ENCODE results near the gene KDM4B. TPM values are rescaled to one million over a fixed set of nuclear protein-coding genes. Genes with fewer than 3 reads are reported as not detected.

Gene KDM4B
- total and polyA plus RNA-seq, 2 of the 8 experiments (the other 6 are each of a cell fraction or from before 2014, with no cell fraction given) = 12.0 to 31.9 TPM

GRCh38 chr19:5137571-5138124 lies 168.7 kb downstream of the KDM4B start (continued):
- TF ChIP-seq SUZ12 (IDR thresholded peaks at IDR 0.05; ENCODE audit: low read length) (no peak), CBX8 (IDR thresholded peaks at IDR 0.05; ENCODE audit: borderline replicate concordance, low read depth, low read length) (no peak), ATF2 (IDR thresholded peaks at IDR 0.05; ENCODE audit: low read length) (no peak), CREB1 (IDR thresholded peaks at IDR 0.05) (peak; percentile 66), CTCF (IDR thresholded peaks at IDR 0.05; ENCODE audit: control extremely low read depth in 1 of 3, insufficient read depth in 1 of 3, low read depth in 1 of 3, low read length in 3 of 3) (peak; percentile 96 to 99 (median 97)), POLR2AphosphoS5 (IDR thresholded peaks at IDR 0.05; ENCODE audit: low read depth, low read length) (0 out of 2 replicates have a peak, but pooled peaks have one; percentile 36), E2F6 (IDR thresholded peaks at IDR 0.05) (peak; percentile 90), CTBP2 (IDR thresholded peaks at IDR 0.05; ENCODE audit: borderline replicate concordance, insufficient read depth, insufficient read length, low read length) (no peak), RAD21 (IDR thresholded peaks at IDR 0.05 in 1 of 2, conservative IDR thresholded peaks at IDR 0.05 in 1 of 2; ENCODE audit: low read depth in 2 of 2, low read length in 2 of 2) (peak; percentile 84 to 90), BACH1 (IDR thresholded peaks at IDR 0.05; ENCODE audit: low read length) (no peak), CHD2 (IDR thresholded peaks at IDR 0.05; ENCODE audit: low read length) (no peak), CBX5 (IDR thresholded peaks at IDR 0.05; ENCODE audit: low read depth, low read length) (no peak), MAX (IDR thresholded peaks at IDR 0.05) (peak; percentile 98), GABPA (IDR thresholded peaks at IDR 0.05; ENCODE audit: borderline replicate concordance, insufficient read depth, low read length) (peak; percentile 86; the same call in 1 of the 2 replicates), RFX5 (IDR thresholded peaks at IDR 0.05; ENCODE audit: borderline replicate concordance, low read depth, low read length) (no peak), ZNF274 (IDR thresholded peaks at IDR 0.05; ENCODE audit: borderline replicate concordance, extremely low read depth, low read length) (no peak), ASH2L (IDR thresholded peaks at IDR 0.05; ENCODE audit: low read length) (no peak), JUND (IDR thresholded peaks at IDR 0.05; ENCODE audit: low read length) (no peak), YY1 (IDR thresholded peaks at IDR 0.05; ENCODE audit: low read depth, low read length) (peak; percentile 68; the same call in 1 of the 2 replicates), GTF2F1 (IDR thresholded peaks at IDR 0.05; ENCODE audit: borderline replicate concordance, low read depth, low read length) (no peak)
